ENCODE results near the gene PEX26. TPM values are rescaled to one million over a fixed set of nuclear protein-coding genes. Genes with fewer than 3 reads are reported as not detected.
"Not testable (repeated sequence)": the region's sequence is repeated elsewhere in the genome, so short reads cannot be mapped to it uniquely, and the experiment has no call there.

The PEX26 gene
- polyA plus RNA-seq, 1 donor from 2014 or later = 30.2 TPM

DNA sequence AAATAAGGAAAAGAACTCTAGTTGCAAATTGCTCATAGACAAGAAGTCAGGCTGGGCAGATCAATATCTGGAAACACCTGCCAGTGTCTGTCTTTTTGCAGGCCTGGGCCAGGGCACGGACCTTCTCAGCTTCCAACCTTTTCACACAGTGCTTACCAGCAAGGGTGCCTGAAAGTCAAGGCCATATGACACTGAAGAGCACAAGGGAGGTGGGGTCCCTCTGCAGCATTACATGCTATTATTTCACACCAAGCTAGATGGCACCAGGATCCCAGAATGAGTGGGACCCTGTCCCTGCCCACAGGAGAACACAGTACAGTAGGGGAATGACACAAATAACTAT, 5.9 kb upstream of the PEX26 start:
- Histone ChIP-seq H3K79me2 (replicated peaks; ENCODE audit: insufficient read depth, low read length) (no peaks in the 10 kb centered on the region), H3K9ac (ENCODE audit: low read length) (no peak overlapping the region), H3K9me2 (ENCODE audit: insufficient read depth, low read length) (no peaks in the 10 kb centered on the region), H3K36me3 (ENCODE audit: insufficient read depth, low read length) (no peaks in the 10 kb centered on the region), H3K27ac (ENCODE audit: low read length) (no peak overlapping the region), H2AFZ (ENCODE audit: low read depth, low read length) (no peak overlapping the region), H3K4me2 (ENCODE audit: low read length) (no peak overlapping the region), H3K9me3 (ENCODE audit: low read length) (no peaks in the 10 kb centered on the region), H3F3A (ENCODE audit: insufficient read depth, low read length, poor library complexity, severe bottlenecking) (no peaks in the 10 kb centered on the region), H3K27me3 (ENCODE audit: insufficient read depth, low read depth, low read length) (no peaks in the 10 kb centered on the region), H4K20me1 (ENCODE audit: insufficient read depth) (no peaks in the 10 kb centered on the region), H3K4me3 (ENCODE audit: low read length) (no peak overlapping the region)
- TF ChIP-seq, protein P1, sequence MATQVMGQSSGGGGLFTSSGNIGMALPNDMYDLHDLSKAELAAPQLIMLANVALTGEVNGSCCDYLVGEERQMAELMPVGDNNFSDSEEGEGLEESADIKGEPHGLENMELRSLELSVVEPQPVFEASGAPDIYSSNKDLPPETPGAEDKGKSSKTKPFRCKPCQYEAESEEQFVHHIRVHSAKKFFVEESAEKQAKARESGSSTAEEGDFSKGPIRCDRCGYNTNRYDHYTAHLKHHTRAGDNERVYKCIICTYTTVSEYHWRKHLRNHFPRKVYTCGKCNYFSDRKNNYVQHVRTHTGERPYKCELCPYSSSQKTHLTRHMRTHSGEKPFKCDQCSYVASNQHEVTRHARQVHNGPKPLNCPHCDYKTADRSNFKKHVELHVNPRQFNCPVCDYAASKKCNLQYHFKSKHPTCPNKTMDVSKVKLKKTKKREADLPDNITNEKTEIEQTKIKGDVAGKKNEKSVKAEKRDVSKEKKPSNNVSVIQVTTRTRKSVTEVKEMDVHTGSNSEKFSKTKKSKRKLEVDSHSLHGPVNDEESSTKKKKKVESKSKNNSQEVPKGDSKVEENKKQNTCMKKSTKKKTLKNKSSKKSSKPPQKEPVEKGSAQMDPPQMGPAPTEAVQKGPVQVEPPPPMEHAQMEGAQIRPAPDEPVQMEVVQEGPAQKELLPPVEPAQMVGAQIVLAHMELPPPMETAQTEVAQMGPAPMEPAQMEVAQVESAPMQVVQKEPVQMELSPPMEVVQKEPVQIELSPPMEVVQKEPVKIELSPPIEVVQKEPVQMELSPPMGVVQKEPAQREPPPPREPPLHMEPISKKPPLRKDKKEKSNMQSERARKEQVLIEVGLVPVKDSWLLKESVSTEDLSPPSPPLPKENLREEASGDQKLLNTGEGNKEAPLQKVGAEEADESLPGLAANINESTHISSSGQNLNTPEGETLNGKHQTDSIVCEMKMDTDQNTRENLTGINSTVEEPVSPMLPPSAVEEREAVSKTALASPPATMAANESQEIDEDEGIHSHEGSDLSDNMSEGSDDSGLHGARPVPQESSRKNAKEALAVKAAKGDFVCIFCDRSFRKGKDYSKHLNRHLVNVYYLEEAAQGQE (IDR thresholded peaks at IDR 0.05; ENCODE audit: borderline replicate concordance) = no peak
- no peak for TF ChIP-seq POLR2AphosphoS5 (IDR thresholded peaks at IDR 0.05)
- TF ChIP-seq EZH2 (IDR thresholded peaks at IDR 0.05; ENCODE audit: borderline replicate concordance, insufficient read depth, low read length, poor library complexity, severe bottlenecking) = no peak
- no peak for TF ChIP-seq SMC3 (conservative IDR thresholded peaks at IDR 0.05; ENCODE audit: poor library complexity)
- TF ChIP-seq MXI1 (conservative IDR thresholded peaks at IDR 0.05; ENCODE audit: poor library complexity, severe bottlenecking) = no peak
- no peak for TF ChIP-seq EP300 (conservative IDR thresholded peaks at IDR 0.05; ENCODE audit: poor library complexity, severe bottlenecking)
- TF ChIP-seq, protein P2, sequence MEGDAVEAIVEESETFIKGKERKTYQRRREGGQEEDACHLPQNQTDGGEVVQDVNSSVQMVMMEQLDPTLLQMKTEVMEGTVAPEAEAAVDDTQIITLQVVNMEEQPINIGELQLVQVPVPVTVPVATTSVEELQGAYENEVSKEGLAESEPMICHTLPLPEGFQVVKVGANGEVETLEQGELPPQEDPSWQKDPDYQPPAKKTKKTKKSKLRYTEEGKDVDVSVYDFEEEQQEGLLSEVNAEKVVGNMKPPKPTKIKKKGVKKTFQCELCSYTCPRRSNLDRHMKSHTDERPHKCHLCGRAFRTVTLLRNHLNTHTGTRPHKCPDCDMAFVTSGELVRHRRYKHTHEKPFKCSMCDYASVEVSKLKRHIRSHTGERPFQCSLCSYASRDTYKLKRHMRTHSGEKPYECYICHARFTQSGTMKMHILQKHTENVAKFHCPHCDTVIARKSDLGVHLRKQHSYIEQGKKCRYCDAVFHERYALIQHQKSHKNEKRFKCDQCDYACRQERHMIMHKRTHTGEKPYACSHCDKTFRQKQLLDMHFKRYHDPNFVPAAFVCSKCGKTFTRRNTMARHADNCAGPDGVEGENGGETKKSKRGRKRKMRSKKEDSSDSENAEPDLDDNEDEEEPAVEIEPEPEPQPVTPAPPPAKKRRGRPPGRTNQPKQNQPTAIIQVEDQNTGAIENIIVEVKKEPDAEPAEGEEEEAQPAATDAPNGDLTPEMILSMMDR (IDR thresholded peaks at IDR 0.05; ENCODE audit: poor library complexity, severe bottlenecking) = no peak
- TF ChIP-seq RAD21 (conservative IDR thresholded peaks at IDR 0.05) = no peak

DNA sequence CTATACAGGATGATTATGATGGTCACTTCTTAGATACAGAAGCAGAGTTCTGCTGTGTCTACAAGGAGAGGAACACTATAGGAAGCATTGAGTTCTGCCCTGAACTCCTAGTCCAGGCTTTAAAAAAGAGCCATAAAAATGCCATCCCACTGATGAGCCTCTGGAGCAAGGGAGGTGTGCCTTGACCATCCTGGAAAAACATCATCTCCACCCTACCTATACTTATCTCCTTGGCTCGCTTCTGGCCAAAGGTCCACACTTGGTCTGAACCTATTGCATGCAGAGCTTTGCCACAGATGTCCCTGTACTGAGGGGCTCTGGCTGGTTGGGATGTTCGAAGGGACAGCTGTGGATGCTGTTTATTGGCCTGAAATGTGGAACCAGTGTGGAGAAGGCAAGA, 4.3 kb upstream of the PEX26 start:
- Histone ChIP-seq H3K4me3 (ENCODE audit: low read length) (no peak overlapping the region), H3K9ac (ENCODE audit: low read length) (no peak overlapping the region), H3K27me3 (ENCODE audit: insufficient read depth, low read depth, low read length) (no peaks in the 10 kb centered on the region), H3K4me2 (ENCODE audit: low read length) (no peak overlapping the region), H3K9me3 (ENCODE audit: low read length) (no peaks in the 10 kb centered on the region), H3K27ac (ENCODE audit: low read length) (no peak overlapping the region), H3K9me2 (ENCODE audit: insufficient read depth, low read length) (no peaks in the 10 kb centered on the region), H3K79me2 (replicated peaks; ENCODE audit: insufficient read depth, low read length) (peaks cover 5% of the 10 kb centered on the region), H4K20me1 (ENCODE audit: insufficient read depth) (no peaks in the 10 kb centered on the region), H2AFZ (ENCODE audit: low read depth, low read length) (no peak overlapping the region), H3K36me3 (ENCODE audit: insufficient read depth, low read length) (no peaks in the 10 kb centered on the region), H3F3A (ENCODE audit: insufficient read depth, low read length, poor library complexity, severe bottlenecking) (no peaks in the 10 kb centered on the region)
- no peak for TF ChIP-seq EP300 (conservative IDR thresholded peaks at IDR 0.05; ENCODE audit: poor library complexity, severe bottlenecking)
- TF ChIP-seq MXI1 (conservative IDR thresholded peaks at IDR 0.05; ENCODE audit: poor library complexity, severe bottlenecking) = no peak
- TF ChIP-seq, protein P2 (IDR thresholded peaks at IDR 0.05; ENCODE audit: poor library complexity, severe bottlenecking) = no peak
- TF ChIP-seq RAD21 (conservative IDR thresholded peaks at IDR 0.05) = no peak
- TF ChIP-seq TAF1 (IDR thresholded peaks at IDR 0.05; ENCODE audit: low read depth) = no peak
- TF ChIP-seq, protein P1 (IDR thresholded peaks at IDR 0.05; ENCODE audit: borderline replicate concordance) = no peak
- no peak for TF ChIP-seq EZH2 (IDR thresholded peaks at IDR 0.05; ENCODE audit: borderline replicate concordance, insufficient read depth, low read length, poor library complexity, severe bottlenecking)

DNA sequence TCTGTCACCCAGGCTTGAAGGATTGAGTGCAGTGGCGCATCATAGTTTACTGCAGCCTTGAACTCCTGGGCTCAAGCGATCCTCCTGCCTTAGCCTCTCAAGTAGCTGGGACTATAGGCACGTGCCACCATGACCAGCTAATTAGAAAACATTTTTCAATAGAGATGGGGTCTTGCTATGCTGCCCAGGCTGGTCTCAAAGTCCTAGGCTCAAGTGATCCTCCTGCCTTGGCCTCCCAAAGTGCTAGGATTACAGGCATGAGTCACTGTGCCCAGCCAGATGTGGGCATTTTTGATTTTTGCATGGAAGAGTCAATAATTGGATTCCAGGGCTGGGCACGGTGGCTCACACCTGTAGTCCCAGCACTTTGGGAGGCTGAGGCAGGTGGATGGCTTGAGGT, 3.9 kb upstream of the PEX26 start:
- H3K4me2 ChIP-seq (ENCODE audit: low read length); H3K9ac ChIP-seq (ENCODE audit: low read length); H3K9me2 ChIP-seq (ENCODE audit: insufficient read depth, low read length); H2AFZ ChIP-seq (ENCODE audit: low read depth, low read length); H3K27ac ChIP-seq (ENCODE audit: low read length); H3K27me3 ChIP-seq (ENCODE audit: insufficient read depth, low read depth, low read length); H3K36me3 ChIP-seq (ENCODE audit: insufficient read depth, low read length); H4K20me1 ChIP-seq (ENCODE audit: insufficient read depth); H3K79me2 ChIP-seq (replicated peaks; ENCODE audit: insufficient read depth, low read length); H3F3A ChIP-seq (ENCODE audit: insufficient read depth, low read length, poor library complexity, severe bottlenecking); H3K4me3 ChIP-seq (ENCODE audit: low read length); H3K9me3 ChIP-seq (ENCODE audit: low read length): not testable (repeated sequence)

Measured in neural cell (in vitro differentiated cells).